MG63 (cell line): Measurements from ENCODE around the gene DNLZ. TPM values are rescaled to one million over a fixed set of nuclear protein-coding genes. Genes with fewer than 3 reads are reported as not detected.

Experiments
- DNase-seq: peaks from one replicate; pipeline ENCODE4 v3.0.0-alpha.2; 2020
- H3K27me3 ChIP-seq: fragments of 250-450 bp; sonication (Bioruptor Pico); 2 replicates; pipeline ENCODE4 v1.5.1; 2020; ENCODE audit warnings: mild to moderate bottlenecking, moderate library complexity
- H3K36me3 ChIP-seq: fragments of 250-450 bp; sonication (Bioruptor Pico); 2 replicates; pipeline ENCODE4 v1.5.1; 2020; ENCODE audit warnings: mild to moderate bottlenecking, moderate library complexity
- H3K4me3 ChIP-seq: fragments of 250-450 bp; sonication (Bioruptor Pico); 2 replicates; pipeline ENCODE4 v1.5.1; 2020; ENCODE audit warnings: mild to moderate bottlenecking, moderate library complexity
- H3K9me3 ChIP-seq: fragments of 250-450 bp; sonication (Bioruptor Pico); 2 replicates; pipeline ENCODE4 v1.5.1; 2020; ENCODE audit warnings: mild to moderate bottlenecking, moderate library complexity
- total RNA-seq: library from RNA; depleted of rRNA; stranded (reverse); fragments of >200 nt; shearing (Covaris generic); gene quantifications from 2 replicates; pipeline ENCODE4 v1.2.3, GENCODE V29; 2014; ENCODE audit warnings: low replicate concordance

Gene DNLZ
- total RNA-seq, 1 experiment from 2014 or later: 47.9 TPM

- DNase-seq: no peak
Measured at GRCh38 chr9:136370687-136371532, 7.4 kb upstream of the DNLZ start.

GRCh38 chr9:136370037-136370436 is 6.5 kb upstream of the DNLZ start:
- no peak overlapping the region for H3K4me3 ChIP-seq
- H3K27me3 ChIP-seq: no peaks in the 10 kb centered on the region
- no peak for DNase-seq
- no peaks in the 10 kb centered on the region; the same call in 1 of the 2 replicates for H3K36me3 ChIP-seq
- H3K9me3 ChIP-seq: no peaks in the 10 kb centered on the region

More at GRCh38 chr9:136370687-136371532, 7.4 kb upstream of the DNLZ start:
- Histone ChIP-seq H3K36me3 (no peaks in the 10 kb centered on the region; the same call in 1 of the 2 replicates), H3K9me3 (no peaks in the 10 kb centered on the region), H3K27me3 (no peaks in the 10 kb centered on the region), H3K4me3 (no peak overlapping the region)

- Histone ChIP-seq H3K36me3 (0 out of 2 replicates have a peak, but pooled peaks cover 4% of the 10 kb centered on the region), H3K4me3 (no peak overlapping the region), H3K27me3 (no peaks in the 10 kb centered on the region), H3K9me3 (no peaks in the 10 kb centered on the region)
- no peak for DNase-seq
Measured at GRCh38 chr9:136368190-136368589, 4.6 kb upstream of the DNLZ start.

GRCh38 chr9:136367296-136368145 is 4.0 kb upstream of the DNLZ start:
- H3K36me3 ChIP-seq: peaks cover 4% of the 10 kb centered on the region; the same call in 1 of the 2 replicates
- H3K27me3 ChIP-seq: no peaks in the 10 kb centered on the region
- H3K9me3 ChIP-seq: no peaks in the 10 kb centered on the region
- DNase-seq: no peak
- H3K4me3 ChIP-seq: no peak overlapping the region

- Histone ChIP-seq H3K27me3 (no peaks in the 10 kb centered on the region), H3K4me3 (no peak overlapping the region), H3K9me3 (no peaks in the 10 kb centered on the region), H3K36me3 (peaks cover 4% of the 10 kb centered on the region; the same call in 1 of the 2 replicates)
- no peak for DNase-seq
Measured at GRCh38 chr9:136366826-136367225, 3.3 kb upstream of the DNLZ start.

- H3K36me3 ChIP-seq: peaks cover 4% of the 10 kb centered on the region; the same call in 1 of the 2 replicates
- H3K27me3 ChIP-seq: no peaks in the 10 kb centered on the region
- no peak for DNase-seq
- H3K4me3 ChIP-seq: no peak overlapping the region
- H3K9me3 ChIP-seq: no peaks in the 10 kb centered on the region
Measured at GRCh38 chr9:136365775-136366222, 2.3 kb upstream of the DNLZ start.

GRCh38 chr9:136364942-136365774 is 1.6 kb upstream of the DNLZ start:
- H3K27me3 ChIP-seq: no peaks in the 10 kb centered on the region
- no peak overlapping the region for H3K4me3 ChIP-seq
- no peaks in the 10 kb centered on the region for H3K9me3 ChIP-seq
- DNase-seq: no peak
- peaks cover 6% of the 10 kb centered on the region; the same call in 1 of the 2 replicates for H3K36me3 ChIP-seq

- DNase-seq: no peak
- Histone ChIP-seq H3K36me3 (peaks cover 6% of the 10 kb centered on the region), H3K9me3 (no peaks in the 10 kb centered on the region), H3K27me3 (no peaks in the 10 kb centered on the region), H3K4me3 (peak overlapping the region; percentile 68)
Measured at GRCh38 chr9:136363949-136364748, 605 bp upstream of the DNLZ start.

GRCh38 chr9:136362450-136362784 is 1.1 kb downstream of the DNLZ start:
- no peaks in the 10 kb centered on the region for H3K27me3 ChIP-seq
- no peaks in the 10 kb centered on the region for H3K9me3 ChIP-seq
- no peak overlapping the region for H3K4me3 ChIP-seq
- H3K36me3 ChIP-seq: peaks cover 6% of the 10 kb centered on the region
- DNase-seq: no peak

- Histone ChIP-seq H3K4me3 (no peak overlapping the region), H3K9me3 (no peaks in the 10 kb centered on the region), H3K36me3 (peaks cover 6% of the 10 kb centered on the region), H3K27me3 (no peaks in the 10 kb centered on the region)
- DNase-seq: no peak
Measured at GRCh38 chr9:136361754-136362449, 1.6 kb downstream of the DNLZ start.

- no peak for DNase-seq
- H3K9me3 ChIP-seq: no peaks in the 10 kb centered on the region
- peaks cover 12% of the 10 kb centered on the region for H3K36me3 ChIP-seq
- no peaks in the 10 kb centered on the region for H3K27me3 ChIP-seq
- H3K4me3 ChIP-seq: no peak overlapping the region
Measured at GRCh38 chr9:136361047-136361753, 2.3 kb downstream of the DNLZ start.

- no peak for DNase-seq
- H3K27me3 ChIP-seq: no peaks in the 10 kb centered on the region
- peaks cover 18% of the 10 kb centered on the region for H3K36me3 ChIP-seq
- no peak overlapping the region for H3K4me3 ChIP-seq
- no peaks in the 10 kb centered on the region for H3K9me3 ChIP-seq
Measured at GRCh38 chr9:136359774-136360718, 3.5 kb downstream of the DNLZ start.

GRCh38 chr9:136358888-136359287 is 4.7 kb downstream of the DNLZ start:
- peaks cover 15% of the 10 kb centered on the region for H3K36me3 ChIP-seq
- DNase-seq: no peak
- no peaks in the 10 kb centered on the region for H3K9me3 ChIP-seq
- H3K4me3 ChIP-seq: no peak overlapping the region
- no peaks in the 10 kb centered on the region for H3K27me3 ChIP-seq

- no peaks in the 10 kb centered on the region for H3K27me3 ChIP-seq
- H3K9me3 ChIP-seq: no peaks in the 10 kb centered on the region
- H3K4me3 ChIP-seq: no peak overlapping the region
- DNase-seq: no peak
- H3K36me3 ChIP-seq: peaks cover 14% of the 10 kb centered on the region
Measured at GRCh38 chr9:136358016-136358415, 5.5 kb downstream of the DNLZ start.
